ENCODE results near the gene TCERG1L.

TCERG1L gene

GRCh38 chr10:131126321-131127137, 185.0 kb downstream of the TCERG1L start:
- no peak for DNase-seq (ENCODE audit: low read depth in 2 of 2)

- no peak for DNase-seq (ENCODE audit: low read depth in 2 of 2)
Observed at GRCh38 chr10:131125511-131126225, 185.9 kb downstream of the TCERG1L start.

- DNase-seq (ENCODE audit: low read depth in 2 of 2): no peak
Observed at GRCh38 chr10:131124945-131125344, 186.6 kb downstream of the TCERG1L start.

- no peak for DNase-seq (ENCODE audit: low read depth in 2 of 2)
Observed at GRCh38 chr10:131123496-131123895, 188.0 kb downstream of the TCERG1L start.

GRCh38 chr10:131121511-131122035, 189.9 kb downstream of the TCERG1L start:
- no peak for DNase-seq (ENCODE audit: low read depth in 2 of 2)

GRCh38 chr10:131119626-131120355, 191.7 kb downstream of the TCERG1L start:
- no peak for DNase-seq (ENCODE audit: low read depth in 2 of 2)

GRCh38 chr10:131117416-131118212, 193.9 kb downstream of the TCERG1L start:
- no peak for DNase-seq (ENCODE audit: low read depth in 2 of 2)

- DNase-seq (ENCODE audit: low read depth in 2 of 2): no peak
Observed at GRCh38 chr10:131116991-131117375, 194.5 kb downstream of the TCERG1L start.

GRCh38 chr10:131116216-131116990, 195.1 kb downstream of the TCERG1L start:
- no peak for DNase-seq (ENCODE audit: low read depth in 2 of 2)

GRCh38 chr10:131115801-131116200, 195.7 kb downstream of the TCERG1L start:
- DNase-seq (ENCODE audit: low read depth in 2 of 2): no peak

- DNase-seq (ENCODE audit: low read depth in 2 of 2): no peak
Observed at GRCh38 chr10:131115321-131115720, 196.2 kb downstream of the TCERG1L start.

- DNase-seq (ENCODE audit: low read depth in 2 of 2): no peak
Observed at GRCh38 chr10:131114846-131115245, 196.7 kb downstream of the TCERG1L start.

- DNase-seq (ENCODE audit: low read depth in 2 of 2): no peak
Observed at GRCh38 chr10:131113709-131114291, 197.7 kb downstream of the TCERG1L start.

GRCh38 chr10:131113165-131113564, 198.4 kb downstream of the TCERG1L start:
- DNase-seq (ENCODE audit: low read depth in 2 of 2): no peak

GRCh38 chr10:131112691-131113090, 198.8 kb downstream of the TCERG1L start:
- DNase-seq (ENCODE audit: low read depth in 2 of 2): no peak

GRCh38 chr10:131111471-131112080, 199.9 kb downstream of the TCERG1L start:
- no peak for DNase-seq (ENCODE audit: low read depth in 2 of 2)

GRCh38 chr10:131111007-131111406, 200.5 kb downstream of the TCERG1L start:
- DNase-seq (ENCODE audit: low read depth in 2 of 2): no peak

GRCh38 chr10:131110241-131110783, 201.2 kb downstream of the TCERG1L start:
- no peak for DNase-seq (ENCODE audit: low read depth in 2 of 2)

- no peak for DNase-seq (ENCODE audit: low read depth in 2 of 2)
Observed at GRCh38 chr10:131109726-131110125, 201.8 kb downstream of the TCERG1L start.
